Chondrocyte (in vitro differentiated cells): ENCODE measurements around the gene GZF1. TPM values are rescaled to one million over a fixed set of nuclear protein-coding genes. Genes with fewer than 3 reads are reported as not detected.
A peak's percentile ranks its signal among the peaks of the same experiment; 100 is the strongest.

ENCODE experiments used
- DNase-seq: peaks from one replicate; pipeline ENCODE4 v3.0.0; 2021; ENCODE audit warnings: mixed read lengths, low spot score
- H3K27ac Mint-ChIP-seq: one replicate; pipeline ENCODE4 v1.8.0; 2021; ENCODE audit warnings: mild to moderate bottlenecking, moderate library complexity, mixed read lengths; ENCODE audit not compliant: unreplicated experiment
- H3K27me3 Mint-ChIP-seq: 2 replicates; pipeline ENCODE4 v1.8.0; 2021; ENCODE audit warnings: low read depth, mixed read lengths
- H3K36me3 Mint-ChIP-seq: 2 replicates; pipeline ENCODE4 v1.8.0; 2021; ENCODE audit warnings: low read depth, mixed read lengths
- H3K4me1 Mint-ChIP-seq: 2 replicates; pipeline ENCODE4 v1.8.0; 2021; ENCODE audit warnings: low read depth, mild to moderate bottlenecking, mixed read lengths
- H3K4me3 Mint-ChIP-seq: one replicate; pipeline ENCODE4 v1.8.0; 2021; ENCODE audit warnings: mild to moderate bottlenecking, moderate library complexity, mixed read lengths; ENCODE audit not compliant: unreplicated experiment
- H3K9me3 Mint-ChIP-seq: 2 replicates; pipeline ENCODE4 v1.8.0; 2021; ENCODE audit warnings: low read depth, mixed read lengths
- total RNA-seq: library from RNA; stranded (reverse); gene quantifications from 3 replicates; pipeline ENCODE4 v1.2.1, GENCODE V29; 2021
- TF ChIP-seq, protein P1 (sequence below): fragments of 200-600 bp; sonication (generic); IDR thresholded peaks from 2 replicates; pipeline ENCODE4 v1.5.0; 2021; ENCODE audit warnings: antibody characterized with exemption, mild to moderate bottlenecking, moderate library complexity

Gene GZF1
- total RNA-seq, 1 donor from 2014 or later: 11.4 TPM

DNA sequence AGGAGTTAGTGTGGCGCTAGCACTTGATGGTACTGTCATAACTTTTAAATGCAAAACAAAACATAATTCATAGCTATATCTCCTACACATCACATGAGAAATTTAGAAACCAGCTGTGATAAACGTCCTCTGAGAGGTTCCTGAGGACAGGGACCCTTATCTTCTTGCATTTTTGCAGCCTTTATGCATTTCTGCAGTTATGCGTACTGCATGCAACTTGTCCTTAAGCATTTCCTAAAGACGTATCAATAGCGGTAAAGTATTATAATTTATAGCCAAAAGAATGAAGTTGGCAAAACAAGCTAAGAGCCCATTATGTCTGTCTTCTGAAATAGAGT lies 57.6 kb downstream of the GZF1 start:
- no peaks in the 10 kb centered on the region for H3K27me3 Mint-ChIP-seq
- DNase-seq: no peak
- peak overlapping the region; percentile 72 for H3K4me3 Mint-ChIP-seq
- TF ChIP-seq, protein P1, sequence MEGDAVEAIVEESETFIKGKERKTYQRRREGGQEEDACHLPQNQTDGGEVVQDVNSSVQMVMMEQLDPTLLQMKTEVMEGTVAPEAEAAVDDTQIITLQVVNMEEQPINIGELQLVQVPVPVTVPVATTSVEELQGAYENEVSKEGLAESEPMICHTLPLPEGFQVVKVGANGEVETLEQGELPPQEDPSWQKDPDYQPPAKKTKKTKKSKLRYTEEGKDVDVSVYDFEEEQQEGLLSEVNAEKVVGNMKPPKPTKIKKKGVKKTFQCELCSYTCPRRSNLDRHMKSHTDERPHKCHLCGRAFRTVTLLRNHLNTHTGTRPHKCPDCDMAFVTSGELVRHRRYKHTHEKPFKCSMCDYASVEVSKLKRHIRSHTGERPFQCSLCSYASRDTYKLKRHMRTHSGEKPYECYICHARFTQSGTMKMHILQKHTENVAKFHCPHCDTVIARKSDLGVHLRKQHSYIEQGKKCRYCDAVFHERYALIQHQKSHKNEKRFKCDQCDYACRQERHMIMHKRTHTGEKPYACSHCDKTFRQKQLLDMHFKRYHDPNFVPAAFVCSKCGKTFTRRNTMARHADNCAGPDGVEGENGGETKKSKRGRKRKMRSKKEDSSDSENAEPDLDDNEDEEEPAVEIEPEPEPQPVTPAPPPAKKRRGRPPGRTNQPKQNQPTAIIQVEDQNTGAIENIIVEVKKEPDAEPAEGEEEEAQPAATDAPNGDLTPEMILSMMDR: no peak
- peaks cover 34% of the 10 kb centered on the region for H3K4me1 Mint-ChIP-seq
- H3K9me3 Mint-ChIP-seq: no peaks in the 10 kb centered on the region
- no peaks in the 10 kb centered on the region for H3K36me3 Mint-ChIP-seq
- peak overlapping the region; percentile 86 for H3K27ac Mint-ChIP-seq

DNA sequence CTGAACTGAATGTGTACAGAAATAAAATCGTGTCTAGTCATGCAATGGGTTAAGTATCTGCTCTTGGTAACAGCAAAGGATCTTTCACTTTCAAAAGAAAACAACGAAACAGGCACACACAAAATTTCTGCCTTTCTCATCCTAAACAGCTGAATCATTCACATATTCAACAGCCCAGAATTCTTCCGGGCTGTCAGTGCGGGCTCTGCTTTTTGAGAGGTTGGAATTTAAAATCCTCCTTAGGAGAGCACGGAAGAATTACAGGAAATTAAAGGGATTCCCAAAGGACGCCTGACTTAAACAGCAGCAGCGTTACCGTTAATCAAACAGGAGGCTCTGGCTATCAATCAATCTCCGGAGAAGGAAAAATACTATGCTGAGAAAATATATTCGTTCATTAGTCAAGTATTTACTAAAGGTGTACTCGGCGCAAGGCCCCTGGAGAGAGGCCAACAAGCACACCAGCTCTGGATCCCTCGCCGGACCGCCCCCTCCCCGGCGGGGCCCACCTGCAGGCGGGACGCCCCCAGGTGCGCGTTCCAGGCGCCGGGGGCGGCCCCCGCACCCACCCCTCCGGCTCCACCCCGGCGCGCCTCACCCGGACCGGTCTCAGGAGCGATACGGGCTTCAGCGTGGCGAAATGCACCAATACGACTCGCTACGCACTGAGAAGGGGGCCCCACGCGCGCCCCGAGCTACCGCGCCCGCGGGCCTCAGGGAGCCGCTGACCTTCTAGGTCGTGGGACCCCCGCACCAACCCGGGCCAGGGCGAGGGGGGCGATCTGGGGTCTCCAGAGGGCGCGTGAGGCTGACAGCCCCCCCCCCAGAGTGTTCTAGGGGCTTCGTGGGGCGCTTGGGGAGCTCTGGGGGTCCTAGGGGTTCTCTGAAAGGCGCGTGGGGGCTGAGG lies 58.3 kb downstream of the GZF1 start:
- TF ChIP-seq, protein P1: no peak
- Mint-ChIP-seq H3K4me1 (peaks cover 34% of the 10 kb centered on the region), H3K27me3 (no peaks in the 10 kb centered on the region), H3K9me3 (no peaks in the 10 kb centered on the region), H3K4me3 (peak overlapping the region; percentile 72), H3K36me3 (no peaks in the 10 kb centered on the region), H3K27ac (peak overlapping the region; percentile 86)
- no peak for DNase-seq

DNA sequence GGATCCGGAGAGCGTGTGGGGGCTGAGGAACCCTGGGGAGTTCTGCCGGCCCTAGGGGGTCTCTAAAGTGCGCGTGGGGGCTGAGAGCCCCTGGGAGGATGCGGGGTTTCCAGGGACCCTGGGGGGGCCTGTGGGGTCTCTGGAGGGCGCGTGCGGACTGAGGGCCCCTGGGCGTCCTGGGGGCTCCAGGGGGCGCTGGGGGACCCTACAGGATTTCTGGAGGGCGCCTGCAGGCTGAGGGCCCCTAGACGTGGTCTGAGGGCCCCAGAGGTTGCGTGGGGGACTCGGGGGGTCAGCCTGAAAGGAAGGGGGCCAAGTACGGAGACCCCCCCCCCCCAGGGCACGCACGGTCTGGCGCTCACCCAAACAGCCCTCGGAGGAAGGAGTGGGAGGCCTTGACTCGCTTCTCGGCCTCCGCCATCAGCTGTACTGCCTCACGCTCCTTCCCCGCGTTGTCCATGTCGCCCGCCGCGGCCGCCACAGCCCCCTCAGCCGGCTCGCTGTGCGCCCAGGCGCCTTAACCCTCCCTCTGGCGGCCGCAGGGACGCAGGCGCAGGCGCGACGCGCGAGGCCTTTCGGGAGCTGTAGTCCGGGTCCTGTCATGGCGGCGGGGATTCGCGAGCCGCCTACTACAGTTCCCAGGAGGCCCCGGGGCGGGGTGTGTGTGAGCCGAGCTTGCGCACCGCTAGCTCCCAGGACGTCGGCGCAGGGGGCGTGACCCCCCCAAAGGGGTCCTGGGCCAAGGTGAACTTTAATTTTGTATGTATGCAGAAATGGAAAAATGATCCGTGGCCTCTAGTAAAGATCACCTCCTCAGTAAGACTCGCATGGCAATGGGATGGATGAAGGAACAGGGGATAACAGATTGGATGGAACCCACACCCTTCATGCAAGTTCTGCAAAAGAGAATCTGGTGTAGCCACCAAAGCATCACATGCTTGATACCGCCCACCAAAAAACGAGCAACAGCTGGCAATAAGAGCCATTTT lies 59.3 kb downstream of the GZF1 start, which contains the start of gene NAPB:
TSS of gene NAPB (minus strand) at position 546 of the 989 bp plus-strand sequence. CDS start at position 460, 86 bp downstream.
- TF ChIP-seq, protein P1: peak; percentile 70
- Mint-ChIP-seq H3K9me3 (no peaks in the 10 kb centered on the region), H3K27ac (peak within 1 kb of the TSS; percentile 73), H3K36me3 (no peaks in the 10 kb centered on the region), H3K4me3 (peak within 1 kb of the TSS; percentile 72), H3K27me3 (no peaks in the 10 kb centered on the region), H3K4me1 (peaks cover 26% of the 10 kb centered on the region)
- peak; percentile 98 for DNase-seq

Other genes starting within 250 kb of the GZF1 start
- gene NXT1, start 11.4 kb upstream of the GZF1 start, total RNA-seq: 16.9 to 18.2 TPM (median 18.1 TPM) in 3 replicates
- gene NAPB, start 59.3 kb downstream of the GZF1 start, total RNA-seq: 7.5 to 10.6 TPM (median 8.1 TPM) in 3 replicates
- not detected in 3 replicates for gene CSTL1, start 77.5 kb downstream of the GZF1 start, total RNA-seq
- not detected in 3 replicates for gene CST11, start 90.7 kb downstream of the GZF1 start, total RNA-seq
- gene CST8, start 128.9 kb downstream of the GZF1 start, total RNA-seq: not detected in 3 replicates
- gene CST9L, start 206.3 kb downstream of the GZF1 start, total RNA-seq: not detected in 3 replicates
- gene CST9, start 243.7 kb downstream of the GZF1 start, total RNA-seq: not detected in 3 replicates